ENCODE measurements around the gene ZNF804B.

- TF ChIP-seq CTCF (IDR thresholded peaks at IDR 0.05; ENCODE audit: low read depth, low read length): no peak
- no peak for TF ChIP-seq EZH2phosphoT487 (IDR thresholded peaks at IDR 0.05; ENCODE audit: low read depth)
These were observed 576.0 kb downstream of the ZNF804B start for GRCh38 chr7:89335490-89335889.

Data from OCI-LY3 (cell line).